ENCODE data around the gene ICAM3. TPM values are rescaled to one million over a fixed set of nuclear protein-coding genes. Genes with fewer than 3 reads are reported as not detected.
"Not testable (repeated sequence)": the region's sequence is repeated elsewhere in the genome, so short reads cannot be mapped to it uniquely, and the experiment has no call there.

The ICAM3 gene
- total RNA-seq, 2 donors from 2014 or later, result 2.1 to 5.9 TPM

GRCh38 chr19:10379880-10380312 lies 40.5 kb upstream of the ICAM3 start:
- Histone ChIP-seq H3K27ac (peak overlapping the region; percentile 57 to 90 (median 78)), H3K9me3 (no peaks in the 10 kb centered on the region), H3K36me3 (replicated peaks in 1 of 2; ENCODE audit: insufficient read depth in 1 of 2, low read depth in 2 of 2) (peaks cover 0 to 5% of the 10 kb centered on the region in 2 donors), H3K4me3 (peak overlapping the region; percentile 64 to 87), H3K4me1 (peaks cover 16% of the 10 kb centered on the region), H3K27me3 (no peaks in the 10 kb centered on the region)
- DNase-seq (no peak), ATAC-seq (no peak)
- WGBS, 2 donors, result 0 to 1% methylated on average over 3 to 10 of the region's 10 CpGs
- intact Hi-C loops (cut with DNase I), result no loop called here
- TF ChIP-seq POLR2A (IDR thresholded peaks at IDR 0.05), result no peak
- TF ChIP-seq, protein P1, sequence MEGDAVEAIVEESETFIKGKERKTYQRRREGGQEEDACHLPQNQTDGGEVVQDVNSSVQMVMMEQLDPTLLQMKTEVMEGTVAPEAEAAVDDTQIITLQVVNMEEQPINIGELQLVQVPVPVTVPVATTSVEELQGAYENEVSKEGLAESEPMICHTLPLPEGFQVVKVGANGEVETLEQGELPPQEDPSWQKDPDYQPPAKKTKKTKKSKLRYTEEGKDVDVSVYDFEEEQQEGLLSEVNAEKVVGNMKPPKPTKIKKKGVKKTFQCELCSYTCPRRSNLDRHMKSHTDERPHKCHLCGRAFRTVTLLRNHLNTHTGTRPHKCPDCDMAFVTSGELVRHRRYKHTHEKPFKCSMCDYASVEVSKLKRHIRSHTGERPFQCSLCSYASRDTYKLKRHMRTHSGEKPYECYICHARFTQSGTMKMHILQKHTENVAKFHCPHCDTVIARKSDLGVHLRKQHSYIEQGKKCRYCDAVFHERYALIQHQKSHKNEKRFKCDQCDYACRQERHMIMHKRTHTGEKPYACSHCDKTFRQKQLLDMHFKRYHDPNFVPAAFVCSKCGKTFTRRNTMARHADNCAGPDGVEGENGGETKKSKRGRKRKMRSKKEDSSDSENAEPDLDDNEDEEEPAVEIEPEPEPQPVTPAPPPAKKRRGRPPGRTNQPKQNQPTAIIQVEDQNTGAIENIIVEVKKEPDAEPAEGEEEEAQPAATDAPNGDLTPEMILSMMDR (IDR thresholded peaks at IDR 0.05), result no peak

GRCh38 chr19:10378124-10378523 lies 38.7 kb upstream of the ICAM3 start:
- intact Hi-C loops (cut with DNase I), result no loop called here
- DNase-seq (no peak), ATAC-seq (no peak)
- no peak for TF ChIP-seq POLR2A (IDR thresholded peaks at IDR 0.05)
- TF ChIP-seq, protein P1 (IDR thresholded peaks at IDR 0.05), result no peak
- no peaks in the 10 kb centered on the region for H3K27me3 ChIP-seq
- H3K4me3 ChIP-seq, result no peak overlapping the region
- no peaks in the 10 kb centered on the region for H3K9me3 ChIP-seq
- H3K4me1 ChIP-seq, result peaks cover 16% of the 10 kb centered on the region
- H3K36me3 ChIP-seq (replicated peaks in 1 of 2; ENCODE audit: insufficient read depth in 1 of 2, low read depth in 2 of 2), result peaks cover 0 to 5% of the 10 kb centered on the region in 2 donors
- H3K27ac ChIP-seq, result no peak overlapping the region
- WGBS, 2 donors, result 89 to 96% methylated on average over 4 to 5 of the region's 8 CpGs

DNA sequence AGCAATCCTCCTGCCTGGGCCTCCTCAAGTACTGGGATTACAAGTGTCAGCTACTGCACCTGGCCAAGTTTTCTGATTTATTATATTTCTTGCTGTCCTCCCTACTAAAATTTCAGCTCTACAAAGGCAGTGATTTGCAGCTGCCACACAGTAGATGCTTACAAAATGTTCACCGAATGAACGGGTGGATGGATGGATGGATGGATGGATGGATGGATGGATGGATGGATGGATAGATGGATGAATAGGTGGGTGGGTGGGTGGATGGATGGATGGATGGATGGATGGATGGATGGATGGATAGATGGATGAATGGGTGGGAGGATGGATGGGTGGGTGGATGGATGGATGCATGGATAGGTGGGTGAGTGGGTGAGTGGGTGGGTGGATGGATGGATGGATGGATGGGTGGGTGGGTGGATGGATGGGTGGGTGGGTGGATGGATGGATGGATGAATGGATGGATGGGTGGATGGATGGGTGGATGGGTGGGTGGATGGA lies 37.8 kb upstream of the ICAM3 start:
- peaks cover 16% of the 10 kb centered on the region for H3K4me1 ChIP-seq
- H3K27ac ChIP-seq; H3K9me3 ChIP-seq; DNase-seq; H3K27me3 ChIP-seq; ATAC-seq; H3K36me3 ChIP-seq (replicated peaks in 1 of 2; ENCODE audit: insufficient read depth in 1 of 2, low read depth in 2 of 2); H3K4me3 ChIP-seq; intact Hi-C loops (cut with DNase I): not testable (repeated sequence)
- WGBS, 2 donors, result 89 to 90% methylated on average over 2 of the region's 2 CpGs

DNA sequence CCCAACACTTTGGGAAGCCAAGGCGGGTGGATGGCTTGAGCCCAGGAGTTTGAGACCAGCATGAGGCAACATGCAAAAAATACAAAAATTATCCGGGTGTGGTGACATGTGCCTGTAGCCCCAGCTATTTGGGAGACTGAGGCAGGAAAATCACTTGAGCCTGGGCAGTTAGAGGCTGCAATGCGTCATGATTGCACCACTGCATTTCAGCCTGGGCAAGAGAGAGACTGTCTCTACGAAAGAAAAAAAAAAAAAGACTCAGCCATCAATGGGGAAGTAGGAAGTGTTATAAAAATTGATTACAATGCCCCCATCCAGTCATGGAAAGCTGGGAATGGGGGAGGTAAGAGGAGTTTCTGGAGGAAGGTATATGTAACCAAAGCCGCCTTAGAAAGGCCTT lies 35.5 kb upstream of the ICAM3 start:
- no peaks in the 10 kb centered on the region for H3K9me3 ChIP-seq
- intact Hi-C loops (cut with DNase I), result no loop called here
- no peak overlapping the region for H3K27ac ChIP-seq
- ATAC-seq (no peak), DNase-seq (no peak)
- no peaks in the 10 kb centered on the region for H3K27me3 ChIP-seq
- TF ChIP-seq, protein P1 (IDR thresholded peaks at IDR 0.05), result no peak
- TF ChIP-seq POLR2A (IDR thresholded peaks at IDR 0.05), result no peak
- 82 to 87% methylated on average over 5 of the region's 5 CpGs for WGBS, 2 donors
- H3K4me3 ChIP-seq, result no peak overlapping the region
- H3K36me3 ChIP-seq (replicated peaks in 1 of 2; ENCODE audit: insufficient read depth in 1 of 2, low read depth in 2 of 2), result peaks cover 0 to 5% of the 10 kb centered on the region in 2 donors
- peaks cover 8% of the 10 kb centered on the region for H3K4me1 ChIP-seq

DNA sequence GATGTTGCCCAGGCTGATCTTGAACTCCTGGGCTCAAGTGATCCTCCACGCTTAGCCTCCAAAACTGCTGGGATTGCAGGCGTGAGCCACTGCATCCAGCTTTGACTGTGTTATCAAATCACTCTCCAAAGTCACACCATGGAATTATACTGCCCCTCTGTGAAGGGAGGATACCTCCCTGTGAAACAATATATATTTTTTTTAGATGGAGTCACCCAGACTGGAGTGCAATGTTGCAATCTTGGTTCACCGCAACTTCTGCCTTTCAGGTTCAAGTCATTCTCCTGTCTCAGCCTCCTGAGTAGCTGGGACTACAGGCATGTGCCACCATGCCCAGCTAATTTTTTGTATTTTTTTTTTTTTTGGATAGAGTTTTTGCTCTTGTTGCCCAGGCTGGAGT lies 33.3 kb upstream of the ICAM3 start:
- H3K4me1 ChIP-seq, result no peaks in the 10 kb centered on the region
- ATAC-seq (no peak), DNase-seq (peak in 1 of 4 donors; percentile 50)
- intact Hi-C loops (cut with DNase I), result no loop called here
- no peak overlapping the region for H3K4me3 ChIP-seq
- no peaks in the 10 kb centered on the region for H3K9me3 ChIP-seq
- 89 to 94% methylated on average over 3 of the region's 3 CpGs for WGBS, 2 donors
- TF ChIP-seq POLR2A (IDR thresholded peaks at IDR 0.05), result no peak
- TF ChIP-seq, protein P1 (IDR thresholded peaks at IDR 0.05), result no peak
- H3K36me3 ChIP-seq (replicated peaks in 1 of 2; ENCODE audit: insufficient read depth in 1 of 2, low read depth in 2 of 2), result peaks cover 0 to 5% of the 10 kb centered on the region in 2 donors
- peak overlapping the region in 1 of 4 donors; percentile 34 for H3K27ac ChIP-seq
- H3K27me3 ChIP-seq, result no peaks in the 10 kb centered on the region
